Keratinocyte (primary cell): ENCODE data around the gene RCOR3.

Source experiments
- EZH2 ChIP-seq: IDR thresholded peaks from one replicate; pipeline ENCODE4 v1.6.1; 2012; ENCODE audit warnings: inconsistent platforms, mild to moderate bottlenecking, low read length, moderate library complexity
- TF ChIP-seq, protein P1 (sequence below), 3 experiments: IDR thresholded peaks in 1 of 3; conservative IDR thresholded peaks in 1 of 3; optimal IDR thresholded peaks in 1 of 3; 2 replicates in 2 of 3; 3 replicates in 1 of 3; pipeline versions ENCODE3 to v1.5.1; 2011; ENCODE audit warnings: low read length in 3 of 3, mild to moderate bottlenecking in 3 of 3, moderate library complexity in 2 of 3, control low read depth in 1 of 3, inconsistent platforms in 1 of 3; ENCODE audit not compliant: insufficient read depth in 2 of 3; ENCODE audit errors: extremely low read depth in 1 of 3

DNA sequence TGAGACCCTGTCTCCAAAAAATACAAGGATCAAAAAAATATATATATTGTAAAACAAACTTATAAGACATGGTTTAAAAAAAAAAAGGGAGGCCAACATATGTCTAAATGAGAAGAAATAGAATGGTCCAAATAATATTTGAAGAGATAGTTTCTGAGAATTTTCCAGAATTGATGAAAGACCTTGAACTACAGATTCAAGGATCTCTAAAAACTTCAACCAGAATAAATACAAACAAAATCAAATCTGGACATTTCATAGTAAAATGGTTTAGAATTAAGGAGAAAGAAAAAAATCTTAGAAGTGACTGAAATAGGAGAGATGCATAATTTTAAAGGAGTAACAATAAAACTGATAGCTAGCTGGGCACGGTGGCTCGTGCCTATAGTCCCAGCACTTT, 45.5 kb upstream of the RCOR3 start:
- TF ChIP-seq, protein P1, sequence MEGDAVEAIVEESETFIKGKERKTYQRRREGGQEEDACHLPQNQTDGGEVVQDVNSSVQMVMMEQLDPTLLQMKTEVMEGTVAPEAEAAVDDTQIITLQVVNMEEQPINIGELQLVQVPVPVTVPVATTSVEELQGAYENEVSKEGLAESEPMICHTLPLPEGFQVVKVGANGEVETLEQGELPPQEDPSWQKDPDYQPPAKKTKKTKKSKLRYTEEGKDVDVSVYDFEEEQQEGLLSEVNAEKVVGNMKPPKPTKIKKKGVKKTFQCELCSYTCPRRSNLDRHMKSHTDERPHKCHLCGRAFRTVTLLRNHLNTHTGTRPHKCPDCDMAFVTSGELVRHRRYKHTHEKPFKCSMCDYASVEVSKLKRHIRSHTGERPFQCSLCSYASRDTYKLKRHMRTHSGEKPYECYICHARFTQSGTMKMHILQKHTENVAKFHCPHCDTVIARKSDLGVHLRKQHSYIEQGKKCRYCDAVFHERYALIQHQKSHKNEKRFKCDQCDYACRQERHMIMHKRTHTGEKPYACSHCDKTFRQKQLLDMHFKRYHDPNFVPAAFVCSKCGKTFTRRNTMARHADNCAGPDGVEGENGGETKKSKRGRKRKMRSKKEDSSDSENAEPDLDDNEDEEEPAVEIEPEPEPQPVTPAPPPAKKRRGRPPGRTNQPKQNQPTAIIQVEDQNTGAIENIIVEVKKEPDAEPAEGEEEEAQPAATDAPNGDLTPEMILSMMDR (optimal IDR thresholded peaks at IDR 0.05 in 1 of 3, IDR thresholded peaks at IDR 0.05 in 1 of 3, conservative IDR thresholded peaks at IDR 0.05 in 1 of 3; ENCODE audit: extremely low read depth in 1 of 3, insufficient read depth in 2 of 3, low read length in 3 of 3) = no peak
- no peak for TF ChIP-seq EZH2
